HG02798 (cell line): ENCODE data around the gene SLC16A3.
"Not testable (repeated sequence)": the region's sequence is repeated elsewhere in the genome, so short reads cannot be mapped to it uniquely, and the experiment has no call there.

Experiments
- ATAC-seq: cut with Tn5 transposase; IDR thresholded peaks from one replicate; pipeline ENCODE4 v1.9.1; 2021; ENCODE audit warnings: mild to moderate bottlenecking; ENCODE audit not compliant: unreplicated experiment, poor library complexity

SLC16A3 gene

GRCh38 chr17:82245134-82246039 is 16.5 kb downstream of the SLC16A3 start:
- no peak for ATAC-seq

GRCh38 chr17:82246040-82246364 is 17.2 kb downstream of the SLC16A3 start:
- ATAC-seq: no peak

GRCh38 chr17:82246365-82247181 is 17.7 kb downstream of the SLC16A3 start:
- ATAC-seq: no peak

- ATAC-seq: no peak
These were observed 18.5 kb downstream of the SLC16A3 start for GRCh38 chr17:82247182-82247823.

- ATAC-seq: no peak
These were observed 19.2 kb downstream of the SLC16A3 start for GRCh38 chr17:82247856-82248671.

- ATAC-seq: no peak
These were observed 20.2 kb downstream of the SLC16A3 start for GRCh38 chr17:82248815-82249674.

- ATAC-seq: no peak
These were observed 21.2 kb downstream of the SLC16A3 start for GRCh38 chr17:82249896-82250581.

GRCh38 chr17:82250868-82251500 is 22.1 kb downstream of the SLC16A3 start:
- no peak for ATAC-seq

GRCh38 chr17:82252511-82253178 is 23.8 kb downstream of the SLC16A3 start:
- no peak for ATAC-seq

- ATAC-seq: no peak
These were observed 24.3 kb downstream of the SLC16A3 start for GRCh38 chr17:82253179-82253544.

- ATAC-seq: not testable (repeated sequence)
These were observed 25.3 kb downstream of the SLC16A3 start for GRCh38 chr17:82254096-82254495.

- not testable (repeated sequence) for ATAC-seq
These were observed 25.9 kb downstream of the SLC16A3 start for GRCh38 chr17:82254746-82255145.

GRCh38 chr17:82255402-82255972 is 26.6 kb downstream of the SLC16A3 start:
- ATAC-seq: no peak

- ATAC-seq: no peak
These were observed 27.5 kb downstream of the SLC16A3 start for GRCh38 chr17:82256242-82256885.

GRCh38 chr17:82257473-82257872 is 28.6 kb downstream of the SLC16A3 start:
- ATAC-seq: no peak

GRCh38 chr17:82258555-82258954 is 29.7 kb downstream of the SLC16A3 start:
- no peak for ATAC-seq
